ENCODE data around the gene ADAMTS13. TPM values are rescaled to one million over a fixed set of nuclear protein-coding genes. Genes with fewer than 3 reads are reported as not detected.

Gene ADAMTS13
- total RNA-seq, result 0.21 and 1.4 TPM in 2 replicates

GRCh38 chr9:133421615-133422542 lies at the start of gene ADAMTS13:
TSS of gene ADAMTS13 (plus strand) at chr9:133422367. CDS start at chr9:133422444, 77 bp downstream.

GRCh38 chr9:133375724-133376654 lies 46.2 kb upstream of the ADAMTS13 start, which contains the start of the genes STKLD1 and SURF4:
TSS of gene STKLD1 (plus strand) at chr9:133376366. CDS start at chr9:133376474, 108 bp downstream.
TSS of gene SURF4 (minus strand) at chr9:133376060. CDS start at chr9:133375969, 91 bp downstream.

GRCh38 chr9:133417541-133418461 lies 4.4 kb upstream of the ADAMTS13 start, which contains the start of gene REXO4:
TSS of gene REXO4 (minus strand) at chr9:133418010. CDS start at chr9:133417844, 166 bp downstream.

GRCh38 chr9:133459476-133460404 lies 37.6 kb downstream of the ADAMTS13 start, which contains the start of gene CACFD1:
TSS of gene CACFD1 (plus strand) at chr9:133459978. CDS start at chr9:133460067, 89 bp downstream.

GRCh38 chr9:133478851-133479711 lies 56.9 kb downstream of the ADAMTS13 start, which contains the start of gene SLC2A6:
TSS of gene SLC2A6 (minus strand) at chr9:133479099. CDS start at chr9:133479059, 40 bp downstream.

Other genes with a start within 250 kb of the ADAMTS13 start
- not detected in 2 replicates for gene OBP2B, start 213.1 kb upstream of the ADAMTS13 start, total RNA-seq
- gene ABO, start 147.2 kb upstream of the ADAMTS13 start, total RNA-seq, result under 0.01 and 0.43 TPM in 2 replicates
- gene SURF6, start 86.2 kb upstream of the ADAMTS13 start, total RNA-seq, result 11.9 and 16.1 TPM in 2 replicates
- gene MED22, start 74.2 kb upstream of the ADAMTS13 start, total RNA-seq, result 17.6 and 20.2 TPM in 2 replicates
- gene RPL7A, start 74.1 kb upstream of the ADAMTS13 start, total RNA-seq, result 3,279 and 4,044 TPM in 2 replicates
- gene SURF1, start 65.9 kb upstream of the ADAMTS13 start, total RNA-seq, result 16.6 and 30.9 TPM in 2 replicates
- 41.0 and 72.9 TPM in 2 replicates for gene SURF2, start 65.8 kb upstream of the ADAMTS13 start, total RNA-seq
- 220 and 344 TPM in 2 replicates for gene SURF4, start 46.3 kb upstream of the ADAMTS13 start, total RNA-seq
- gene STKLD1, start 46.0 kb upstream of the ADAMTS13 start, total RNA-seq, result 0.48 TPM in 1 of 2 replicates, not detected in the other
- gene REXO4, start 4.4 kb upstream of the ADAMTS13 start, total RNA-seq, result 10.8 and 15.6 TPM in 2 replicates
- 5.5 and 6.7 TPM in 2 replicates for gene CACFD1, start 37.6 kb downstream of the ADAMTS13 start, total RNA-seq
- 1.9 and 37.6 TPM in 2 replicates for gene SLC2A6, start 56.7 kb downstream of the ADAMTS13 start, total RNA-seq
- not detected in 2 replicates for gene MYMK, start 102.6 kb downstream of the ADAMTS13 start, total RNA-seq
- under 0.01 TPM in 1 of 2 replicates, not detected in the other for gene ADAMTSL2, start 112.3 kb downstream of the ADAMTS13 start, total RNA-seq
- not detected in 2 replicates for gene FAM163B, start 187.0 kb downstream of the ADAMTS13 start, total RNA-seq
- gene DBH, start 214.0 kb downstream of the ADAMTS13 start, total RNA-seq, result not detected in 2 replicates